ENCODE data around the gene USH1G.

The USH1G gene

DNA sequence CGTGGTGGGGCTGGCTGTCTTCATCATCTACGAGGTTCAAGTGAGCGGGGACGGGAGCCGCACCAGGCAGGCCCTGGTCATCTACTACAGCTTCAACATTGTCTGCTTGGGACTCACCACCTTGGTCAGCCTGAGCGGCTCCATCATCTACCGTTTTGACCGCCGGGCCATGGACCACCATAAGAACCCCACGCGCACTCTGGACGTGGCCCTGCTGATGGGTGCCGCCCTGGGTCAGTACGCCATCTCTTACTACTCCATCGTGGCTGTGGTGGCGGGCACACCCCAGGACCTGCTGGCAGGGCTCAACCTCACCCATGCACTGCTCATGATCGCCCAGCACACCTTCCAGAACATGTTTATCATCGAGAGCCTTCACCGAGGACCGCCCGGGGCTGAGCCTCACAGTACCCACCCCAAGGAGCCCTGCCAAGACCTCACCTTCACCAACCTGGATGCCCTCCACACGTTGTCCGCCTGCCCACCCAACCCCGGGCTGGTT lies 7.5 kb upstream of the USH1G start:
- Histone ChIP-seq H3K4me3 (ENCODE audit: low read depth in 1 of 2, low read length in 1 of 2) (no peak overlapping the region), H3K27me3 (peaks cover 99% of the 10 kb centered on the region)
- TF ChIP-seq CTCF (IDR thresholded peaks at IDR 0.05): no peak

GRCh38 chr17:74928786-74929185 lies 5.7 kb upstream of the USH1G start:
- Histone ChIP-seq H3K9me3 (no peaks in the 10 kb centered on the region), H3K36me3 (no peaks in the 10 kb centered on the region), H3K4me1 (ENCODE audit: control insufficient read depth in 1 of 2, insufficient read depth in 1 of 2, low read depth in 1 of 2, low read length in 1 of 2) (peaks cover 9 to 11% of the 10 kb centered on the region in 2 experiments), H3K27ac (no peak overlapping the region), H3K27me3 (peaks cover 99% of the 10 kb centered on the region), H3K4me3 (ENCODE audit: low read depth in 1 of 2, low read length in 1 of 2) (no peak overlapping the region)
- TF ChIP-seq CTCF (IDR thresholded peaks at IDR 0.05): no peak

More for the DNA sequence above, 7.5 kb upstream of the USH1G start:
- H3K4me1 ChIP-seq (ENCODE audit: control insufficient read depth in 1 of 2, insufficient read depth in 1 of 2, low read depth in 1 of 2, low read length in 1 of 2): no peaks in the 10 kb centered on the region
- H3K9me3 ChIP-seq: no peaks in the 10 kb centered on the region
- no peak overlapping the region for H3K27ac ChIP-seq
- no peaks in the 10 kb centered on the region for H3K36me3 ChIP-seq

DNA sequence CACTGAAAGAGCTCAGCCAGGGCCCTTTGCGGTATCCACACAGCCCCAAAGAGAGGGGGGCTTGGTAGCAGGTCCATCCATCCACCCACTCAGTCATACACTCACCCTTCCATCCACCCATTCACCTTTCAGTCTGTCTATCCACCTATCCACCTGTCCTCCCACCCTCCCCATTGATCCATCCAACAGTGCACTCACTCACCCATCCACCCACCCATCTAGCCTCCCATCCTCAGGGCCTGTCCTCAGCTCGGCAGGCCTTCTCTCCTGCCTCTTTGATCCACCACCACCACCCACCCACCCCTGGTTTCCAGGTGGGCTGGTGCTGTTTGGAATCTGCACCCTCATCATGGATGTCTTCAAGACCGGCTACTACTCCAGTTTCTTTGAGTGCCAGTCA lies 2.2 kb upstream of the USH1G start:
- H3K27ac ChIP-seq: no peak overlapping the region
- H3K36me3 ChIP-seq: no peaks in the 10 kb centered on the region
- peaks cover 99% of the 10 kb centered on the region for H3K27me3 ChIP-seq
- no peak for TF ChIP-seq CTCF (IDR thresholded peaks at IDR 0.05)
- no peak overlapping the region for H3K4me3 ChIP-seq (ENCODE audit: low read depth in 1 of 2, low read length in 1 of 2)
- H3K9me3 ChIP-seq: no peaks in the 10 kb centered on the region
- H3K4me1 ChIP-seq (ENCODE audit: control insufficient read depth in 1 of 2, insufficient read depth in 1 of 2, low read depth in 1 of 2, low read length in 1 of 2): peaks cover 10 to 21% of the 10 kb centered on the region in 2 experiments

DNA sequence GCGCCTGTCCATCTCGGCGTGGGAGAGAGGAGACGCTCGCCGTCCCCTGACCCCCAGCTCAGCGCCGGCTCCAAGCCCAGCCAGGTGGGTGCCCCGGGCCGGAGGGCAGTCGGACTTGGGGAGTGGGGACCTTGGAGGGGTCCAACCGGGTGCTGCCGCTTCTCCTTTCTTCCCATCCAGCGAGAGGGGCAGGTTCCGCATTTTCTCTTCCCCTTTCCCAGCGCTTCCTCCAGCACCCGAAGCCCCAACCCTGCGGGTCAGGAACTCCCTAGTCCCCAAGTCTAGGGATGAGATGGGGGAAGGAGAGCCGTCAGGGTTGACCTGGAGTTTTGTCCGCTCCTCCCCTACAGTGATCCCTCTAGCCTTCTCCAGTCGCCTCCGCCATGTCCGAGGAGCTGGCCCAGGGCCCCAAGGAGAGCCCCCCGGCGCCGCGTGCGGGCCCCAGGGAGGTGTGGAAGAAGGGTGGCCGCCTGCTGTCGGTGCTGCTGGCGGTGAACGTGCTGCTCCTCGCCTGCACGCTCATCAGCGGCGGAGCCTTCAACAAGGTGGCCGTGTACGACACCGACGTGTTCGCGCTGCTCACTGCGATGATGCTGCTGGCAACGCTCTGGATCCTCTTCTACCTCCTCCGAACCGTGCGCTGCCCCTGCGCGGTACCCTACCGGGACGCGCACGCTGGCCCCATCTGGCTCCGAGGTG lies 1.3 kb upstream of the USH1G start, which contains the start of gene OTOP2:
Gene OTOP2, plus strand, starts transcription at position 24 of the 699 bp plus-strand sequence. Its CDS starts 360 bp downstream, at position 384.
- Histone ChIP-seq H3K4me1 (ENCODE audit: control insufficient read depth in 1 of 2, insufficient read depth in 1 of 2, low read depth in 1 of 2, low read length in 1 of 2) (peaks cover 10 to 21% of the 10 kb centered on the region in 2 experiments), H3K9me3 (no peaks in the 10 kb centered on the region), H3K4me3 (ENCODE audit: low read depth in 1 of 2, low read length in 1 of 2) (peak within 1 kb of the TSS; percentile 47 to 53), H3K36me3 (no peaks in the 10 kb centered on the region), H3K27me3 (peaks cover 99% of the 10 kb centered on the region), H3K27ac (peak within 1 kb of the TSS; percentile 36)
- no peak for TF ChIP-seq CTCF (IDR thresholded peaks at IDR 0.05)

DNA sequence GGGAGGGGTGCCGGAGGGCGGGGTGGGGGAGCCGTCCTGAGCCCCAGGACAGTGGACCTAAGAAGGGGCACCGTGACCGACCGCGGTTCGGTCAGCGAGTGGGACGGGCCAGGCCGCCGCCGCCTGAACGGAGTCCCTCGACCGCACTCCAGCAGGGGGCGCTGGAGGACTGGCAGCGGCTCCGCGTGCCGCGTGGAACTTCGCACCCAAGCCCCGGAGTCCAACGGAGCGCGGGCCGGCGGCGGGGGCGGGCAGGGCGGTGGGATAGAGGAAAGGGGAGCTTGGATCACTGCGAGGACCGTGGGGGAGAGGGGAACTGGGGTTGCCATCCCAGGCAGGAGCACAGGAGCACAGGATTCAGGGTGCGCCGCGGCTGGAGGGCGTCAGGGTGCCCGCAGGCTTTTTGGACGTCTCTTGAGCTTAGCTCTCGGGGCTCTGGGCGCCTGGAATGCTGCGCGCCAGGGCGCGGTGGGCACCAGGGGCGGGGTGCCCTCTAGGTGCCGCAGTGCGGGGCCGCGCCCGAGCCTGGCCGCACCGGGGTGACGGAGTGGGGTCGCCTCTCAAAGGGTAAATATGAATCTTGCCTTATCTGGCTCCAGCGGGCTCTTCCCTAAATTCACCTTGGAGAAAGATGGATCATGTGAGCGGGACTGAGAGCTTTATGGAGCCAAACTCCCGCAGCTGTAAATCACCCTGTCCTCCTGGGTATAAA lies 639 bp upstream of the USH1G start:
- Histone ChIP-seq H3K4me1 (ENCODE audit: control insufficient read depth in 1 of 2, insufficient read depth in 1 of 2, low read depth in 1 of 2, low read length in 1 of 2) (peaks cover 10 to 21% of the 10 kb centered on the region in 2 experiments), H3K4me3 (ENCODE audit: low read depth in 1 of 2, low read length in 1 of 2) (peak overlapping the region; percentile 47 to 53), H3K27ac (peak overlapping the region; percentile 36), H3K9me3 (no peaks in the 10 kb centered on the region), H3K36me3 (no peaks in the 10 kb centered on the region), H3K27me3 (peaks cover 99% of the 10 kb centered on the region)
- TF ChIP-seq CTCF (IDR thresholded peaks at IDR 0.05): peak; percentile 77
